ENCODE measurements around the gene CITED1.

Gene CITED1

DNA sequence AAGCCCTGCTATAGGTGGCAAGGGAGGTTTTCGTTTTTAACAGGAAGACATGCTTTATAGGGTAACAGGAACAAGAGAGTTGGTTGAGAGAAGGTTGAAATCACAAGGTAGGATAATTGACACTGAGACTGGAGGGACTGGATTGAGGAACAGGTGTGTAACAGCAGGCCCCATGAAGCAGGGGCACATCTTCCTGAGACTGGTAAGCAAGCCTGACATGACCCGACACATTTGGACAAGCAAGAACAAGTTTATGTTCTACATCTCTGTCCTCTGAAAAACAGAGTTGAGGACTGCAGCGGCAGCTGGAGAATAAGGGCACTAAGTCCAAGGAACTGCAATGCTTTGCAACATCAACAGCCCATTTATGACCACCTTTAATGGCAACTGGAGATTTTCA, 33.9 kb downstream of the CITED1 start:
- no peak for FAIRE-seq
- no peak for DNase-seq (ENCODE audit: extremely low spot score, insufficient read length, low read depth)

DNA sequence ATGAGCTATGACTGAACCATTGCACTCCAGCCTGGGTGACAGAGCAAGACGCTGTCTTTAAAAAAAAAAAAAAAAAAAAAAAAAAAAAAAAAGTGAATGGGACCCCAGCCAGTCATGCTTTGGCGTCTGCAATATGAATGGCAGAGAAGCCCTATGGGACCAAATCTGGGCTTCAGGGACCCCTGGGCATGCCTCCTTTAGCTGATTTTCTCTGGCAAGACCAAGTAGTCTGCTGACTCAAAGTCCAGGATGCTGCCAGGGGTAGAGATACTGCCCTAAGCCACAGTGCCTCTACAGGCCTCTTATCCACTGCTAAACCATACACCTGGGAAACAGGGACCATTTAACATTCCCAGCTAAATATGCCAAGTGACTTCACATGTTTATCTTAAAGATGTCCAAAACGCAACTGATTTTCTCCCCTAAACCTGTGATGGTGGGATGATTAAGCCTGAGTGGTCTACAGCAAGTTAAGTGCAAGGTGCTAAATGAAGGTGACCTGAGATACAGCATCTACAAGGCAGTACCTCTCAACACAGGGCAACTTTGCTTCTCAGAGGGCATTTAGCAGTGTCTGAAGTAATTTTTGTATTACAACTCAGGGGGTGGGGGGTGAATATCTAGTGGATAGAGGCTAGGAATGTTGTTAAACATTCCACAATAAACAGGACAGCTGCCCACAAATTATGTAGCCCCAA, 34.5 kb downstream of the CITED1 start:
- DNase-seq (ENCODE audit: extremely low spot score, insufficient read length, low read depth): no peak
- FAIRE-seq: no peak

DNA sequence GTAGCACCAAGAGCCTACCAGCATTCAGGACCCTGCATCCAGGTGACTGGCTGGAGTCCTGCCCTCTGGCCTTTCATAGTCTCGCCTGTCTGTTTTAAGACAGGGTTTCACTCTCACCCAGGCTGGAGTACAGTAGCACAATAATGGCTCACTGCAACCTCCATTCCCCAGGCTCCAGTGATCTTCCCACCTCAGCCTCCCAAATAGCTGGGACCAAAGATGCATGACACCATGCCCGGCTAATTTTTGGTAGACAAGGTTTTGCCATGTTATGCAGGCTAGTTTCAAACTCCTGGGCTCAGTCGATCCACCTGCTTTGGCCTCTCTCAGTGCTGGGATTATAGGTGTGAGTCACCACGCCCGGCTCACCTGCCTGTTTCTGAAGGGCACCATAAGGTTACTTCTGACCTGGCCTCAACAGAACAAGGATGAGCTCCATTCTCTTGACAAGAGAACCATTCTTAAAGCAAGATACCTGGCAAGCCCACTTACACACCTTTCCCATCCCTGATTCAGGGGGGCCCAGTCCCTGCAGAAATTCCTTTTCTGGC, 35.3 kb downstream of the CITED1 start:
- FAIRE-seq (no peak), DNase-seq (ENCODE audit: extremely low spot score, insufficient read length, low read depth) (no peak)

DNA sequence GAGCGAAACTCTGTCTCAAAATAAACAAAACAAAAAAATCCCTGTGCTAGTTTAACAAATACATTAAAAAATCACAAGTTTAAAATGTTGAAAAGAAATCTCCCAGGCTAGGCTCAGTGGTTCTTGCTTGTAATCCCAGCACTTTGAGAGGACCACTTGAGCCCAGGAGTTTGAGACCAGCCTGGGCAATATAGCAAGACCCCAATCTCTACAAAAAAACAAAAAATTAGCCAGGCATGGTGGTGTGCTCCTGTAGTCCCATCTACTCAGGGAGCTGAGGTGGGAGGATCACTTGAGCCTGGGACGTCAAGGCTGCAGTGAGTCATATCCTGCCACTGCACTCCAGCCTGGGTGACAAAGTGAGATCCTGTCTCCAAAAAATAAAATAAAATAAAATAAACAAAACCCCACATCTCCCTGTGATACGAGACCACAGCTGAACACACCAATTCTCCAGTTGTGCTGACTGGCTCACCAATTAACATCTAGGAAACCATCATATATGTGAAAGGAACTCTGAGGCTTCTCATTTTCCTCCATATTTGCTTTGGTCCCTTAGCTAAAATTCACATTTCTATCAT, 36.0 kb downstream of the CITED1 start:
- no peak for FAIRE-seq

DNA sequence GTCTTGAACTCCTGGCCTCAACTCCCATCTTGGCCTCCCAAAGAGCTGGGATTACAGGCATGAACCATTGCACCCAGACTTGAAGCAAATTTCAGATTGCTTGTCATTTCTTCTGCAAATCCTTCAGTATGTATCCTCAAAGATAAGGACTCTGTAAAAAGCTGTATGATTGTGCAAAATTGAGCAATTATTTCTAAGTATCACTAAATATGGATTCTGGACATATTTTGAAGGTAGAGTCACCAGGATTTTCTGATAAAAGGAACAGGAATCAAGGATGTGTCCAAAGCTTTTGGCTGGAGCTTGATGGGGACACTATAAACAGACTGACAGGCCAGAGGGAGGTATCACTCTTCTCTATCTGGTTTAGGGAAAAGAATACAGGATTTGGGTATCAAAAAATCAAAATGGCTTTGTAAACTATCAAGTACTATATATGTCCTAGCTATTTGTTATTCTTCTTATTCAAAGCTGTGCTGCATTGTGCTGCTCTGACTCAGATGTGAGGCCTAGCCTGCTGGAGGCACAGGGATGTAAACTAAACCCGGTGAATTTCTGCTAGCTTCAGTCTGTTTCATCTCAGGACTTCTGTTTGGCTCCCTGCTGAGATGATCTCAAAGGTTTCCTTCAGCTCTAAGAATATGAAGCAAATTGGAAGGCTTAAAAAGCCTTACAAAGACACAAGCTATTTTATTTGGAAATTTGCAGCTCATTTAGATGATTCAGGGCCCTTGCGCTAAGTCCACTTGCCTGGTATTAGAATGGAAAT, 36.9 kb downstream of the CITED1 start:
- FAIRE-seq: no peak

More for the DNA sequence above, 36.0 kb downstream of the CITED1 start:
- no peak for DNase-seq (ENCODE audit: extremely low spot score, insufficient read length, low read depth)

DNA sequence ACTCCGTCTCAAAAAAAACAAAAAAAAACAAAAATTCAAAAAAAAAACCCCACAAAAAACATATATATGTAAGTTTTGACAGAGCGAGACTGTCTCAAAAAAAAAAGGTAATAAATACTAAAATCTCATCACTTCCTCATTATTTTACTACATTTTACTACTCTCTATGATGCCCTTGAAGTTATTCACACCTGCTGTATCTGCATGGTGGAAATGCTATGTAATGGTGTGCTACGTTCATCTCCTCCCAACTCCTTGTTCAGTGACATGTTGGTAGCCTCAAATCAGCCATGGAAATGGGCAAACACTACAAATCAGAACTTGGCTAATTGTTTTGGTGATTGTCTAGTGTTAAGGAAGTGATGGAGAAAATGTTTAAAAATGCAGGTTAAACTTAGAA, 40.5 kb downstream of the CITED1 start:
- FAIRE-seq (no peak), DNase-seq (ENCODE audit: extremely low spot score, insufficient read length, low read depth) (no peak)

More for the DNA sequence above, 36.9 kb downstream of the CITED1 start:
- DNase-seq (ENCODE audit: extremely low spot score, insufficient read length, low read depth): no peak

DNA sequence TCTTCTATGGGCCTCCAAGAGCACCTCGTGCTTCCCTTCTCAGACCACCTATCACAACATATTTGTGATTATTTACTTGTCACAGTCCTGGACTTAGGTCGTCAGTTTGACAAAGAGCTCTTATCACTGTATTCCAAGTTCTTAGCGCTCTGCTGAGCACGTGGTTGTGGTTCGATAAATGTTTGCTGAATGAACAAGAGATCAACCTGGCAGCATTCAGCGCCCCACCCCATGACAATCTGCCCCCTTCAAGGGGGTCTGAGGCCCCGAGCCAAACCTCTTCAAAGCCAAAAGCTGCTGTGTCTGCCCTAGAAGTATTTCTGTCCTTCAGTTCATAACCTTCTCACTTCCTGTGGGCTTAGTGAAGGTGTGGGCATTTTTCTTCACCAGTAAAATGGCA, 43.6 kb downstream of the CITED1 start:
- DNase-seq (ENCODE audit: extremely low spot score, insufficient read length, low read depth) (no peak), FAIRE-seq (no peak)

DNA sequence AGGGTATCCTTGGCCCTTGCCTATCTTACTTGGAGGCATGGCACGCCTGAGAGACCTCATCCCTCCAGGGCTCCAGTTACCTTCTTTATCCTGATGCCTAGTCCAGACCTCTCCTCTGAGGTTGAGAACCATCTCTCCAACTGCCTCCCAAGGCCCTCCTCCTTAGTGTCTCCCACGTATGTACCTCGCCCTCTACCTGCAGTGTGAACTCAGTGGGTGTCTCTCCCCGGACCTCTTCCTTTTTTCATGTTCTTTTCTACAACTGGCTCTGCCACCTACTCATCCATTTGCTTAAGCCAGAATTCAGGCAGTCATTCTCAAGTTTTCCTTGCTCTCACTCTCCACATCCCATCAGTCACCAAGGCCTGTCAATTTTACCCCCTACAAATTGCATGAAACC, 45.3 kb downstream of the CITED1 start:
- FAIRE-seq: no peak
- DNase-seq (ENCODE audit: extremely low spot score, insufficient read length, low read depth): no peak

DNA sequence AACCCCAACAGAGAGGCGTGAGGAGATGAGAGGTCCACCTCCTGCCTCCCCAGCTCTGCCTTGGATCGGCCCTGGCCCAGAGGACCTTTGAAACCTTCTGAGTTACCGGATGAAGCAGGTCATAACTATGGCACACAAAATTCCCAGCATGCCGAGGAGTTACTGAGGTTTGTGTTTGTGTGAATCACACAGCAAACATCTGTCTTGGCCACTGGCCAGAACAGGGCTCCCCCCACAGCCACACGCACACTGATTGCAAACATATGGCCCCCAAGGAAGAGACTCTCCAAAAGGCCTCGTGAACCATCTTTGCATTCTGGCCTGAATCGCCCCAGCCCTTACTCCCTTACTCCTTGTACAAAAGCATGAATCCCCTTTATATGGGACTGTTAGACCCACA, 47.5 kb downstream of the CITED1 start:
- DNase-seq (ENCODE audit: extremely low spot score, insufficient read length, low read depth) (no peak), FAIRE-seq (no peak)

DNA sequence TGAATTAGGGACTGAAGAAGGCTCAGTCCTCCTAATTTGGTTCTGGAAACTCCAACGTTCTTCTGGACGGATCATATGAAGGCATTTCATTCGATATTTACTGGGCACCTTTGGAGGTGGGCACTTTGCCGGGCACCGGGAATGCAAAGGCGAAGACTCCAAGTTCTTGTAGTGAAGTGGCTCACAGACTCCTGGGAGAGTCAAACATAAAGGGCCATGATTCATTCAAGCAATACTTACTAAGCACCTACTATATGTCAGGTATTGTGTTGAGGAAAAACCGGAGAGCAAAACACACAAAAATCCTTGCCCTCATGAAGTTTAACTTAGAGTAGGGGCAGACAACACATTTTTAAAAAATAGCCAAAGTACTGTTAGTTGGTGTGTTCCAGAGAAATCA, 49.9 kb downstream of the CITED1 start:
- DNase-seq (ENCODE audit: extremely low spot score, insufficient read length, low read depth) (no peak), FAIRE-seq (no peak)

DNA sequence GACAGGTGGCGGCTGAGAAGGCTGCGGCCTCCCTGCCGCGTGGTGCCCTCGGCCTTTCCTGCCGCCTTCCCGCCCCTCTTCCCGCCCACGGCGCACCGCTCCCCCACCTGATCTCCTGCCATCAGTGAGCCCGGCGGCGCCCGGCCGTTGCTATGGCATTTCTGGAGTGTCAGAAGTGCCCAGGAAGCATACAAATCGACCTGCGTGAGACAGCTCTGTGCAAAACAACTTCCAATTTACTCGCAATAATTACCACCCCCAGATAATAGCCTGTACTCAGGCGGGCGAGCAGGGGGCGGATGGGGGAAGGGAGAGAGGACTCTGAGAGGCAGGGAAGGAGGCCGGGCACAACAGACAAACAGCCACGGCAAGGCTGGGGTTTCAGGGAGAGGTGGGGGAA, 50.3 kb downstream of the CITED1 start:
- DNase-seq (ENCODE audit: extremely low spot score, insufficient read length, low read depth): no peak

DNA sequence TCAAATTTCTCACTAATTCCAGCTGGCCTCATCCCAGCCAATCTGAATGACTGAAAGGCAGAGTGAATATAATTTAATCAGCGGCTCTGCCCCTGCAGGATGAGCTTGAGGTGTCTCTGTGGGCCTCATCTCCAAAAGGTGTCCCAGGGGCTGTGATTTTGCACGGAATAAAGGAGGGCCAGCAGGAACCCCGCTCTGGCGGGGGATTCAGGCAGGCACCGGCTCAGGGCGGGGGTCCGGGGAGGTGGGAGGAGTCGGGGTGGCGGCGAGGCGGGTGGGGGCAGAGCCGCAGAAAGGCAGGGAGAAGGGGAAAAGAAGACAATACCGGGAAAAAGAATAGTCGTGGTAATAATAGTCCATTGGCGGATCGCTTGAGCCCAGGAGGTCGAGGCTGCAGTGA, 50.9 kb downstream of the CITED1 start:
- FAIRE-seq (no peak), DNase-seq (ENCODE audit: extremely low spot score, insufficient read length, low read depth) (no peak)

More for the DNA sequence above, 50.3 kb downstream of the CITED1 start:
- no peak for FAIRE-seq

DNA sequence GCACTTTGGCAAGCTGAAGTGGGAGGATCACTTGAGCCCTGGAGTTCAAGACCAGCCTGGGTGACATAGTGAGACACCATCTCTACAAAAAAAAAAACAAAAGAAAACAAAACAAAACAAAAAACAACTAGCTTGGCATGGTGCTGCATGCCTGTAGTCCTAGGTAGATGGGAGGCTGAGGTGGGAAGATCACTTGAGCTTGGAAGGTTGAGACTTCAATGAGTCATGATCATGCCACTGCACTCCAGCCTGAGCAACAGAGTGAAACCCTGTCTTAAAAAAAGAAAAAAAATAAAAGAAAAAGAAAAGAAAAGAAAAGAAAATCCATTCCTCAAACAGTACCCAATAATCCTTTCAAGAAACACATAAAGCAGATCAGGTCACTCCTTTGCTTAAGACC, 52.0 kb downstream of the CITED1 start:
- DNase-seq (ENCODE audit: extremely low spot score, insufficient read length, low read depth) (no peak), FAIRE-seq (no peak)

Measured in GM18507 (cell line).